ENCODE results near the gene ATF2. TPM values are rescaled to one million over a fixed set of nuclear protein-coding genes. Genes with fewer than 3 reads are reported as not detected.

The ATF2 gene
- total RNA-seq, 4 donors from 2014 or later: 49.3 to 66.8 (median 54.7) TPM

DNA sequence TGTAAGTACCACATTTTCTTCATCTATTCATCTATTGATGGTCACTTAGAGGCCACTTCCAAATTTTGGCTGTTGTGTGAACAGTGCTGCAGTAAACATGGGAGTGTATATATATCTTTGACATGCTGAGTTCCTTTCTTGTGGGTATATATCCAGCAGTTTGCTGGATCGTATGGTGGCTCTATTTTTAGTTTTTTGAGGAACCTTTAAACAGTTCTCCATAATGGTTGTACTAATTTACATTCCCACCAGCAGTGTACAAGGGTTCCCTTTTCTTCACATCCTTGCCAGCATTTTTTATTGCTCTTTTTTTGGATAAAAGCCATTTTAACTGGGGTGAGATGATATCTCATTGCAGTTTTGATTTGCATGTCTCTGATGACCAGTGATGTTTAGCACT lies 20.8 kb upstream of the ATF2 start:
- DNase-seq (ENCODE audit: low spot score) (no peak), ATAC-seq (ENCODE audit: low FRiP score) (no peak)
- TF ChIP-seq CTCF (IDR thresholded peaks at IDR 0.05): no peak

DNA sequence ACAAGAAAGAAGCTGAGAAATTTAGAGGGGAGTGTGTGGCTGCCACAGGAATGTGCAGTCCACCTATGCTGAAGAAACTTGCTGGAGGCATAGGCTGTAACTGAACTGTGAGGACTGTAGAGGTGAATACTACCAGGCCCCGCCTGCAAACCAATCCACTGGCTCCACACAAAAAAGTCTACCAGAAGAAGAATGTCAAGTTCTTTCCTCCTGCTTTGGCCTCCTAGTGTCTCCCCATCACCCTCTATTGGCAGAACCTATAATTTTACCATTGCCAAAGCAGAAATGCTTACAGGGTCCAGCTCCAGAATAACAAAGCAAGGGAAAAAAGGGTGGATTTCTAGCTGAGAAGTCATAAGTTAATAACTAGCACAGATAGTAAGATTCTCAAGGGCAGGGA lies 19.4 kb upstream of the ATF2 start:
- TF ChIP-seq CTCF (IDR thresholded peaks at IDR 0.05): no peak
- DNase-seq (ENCODE audit: low spot score) (no peak), ATAC-seq (ENCODE audit: low FRiP score) (no peak)

DNA sequence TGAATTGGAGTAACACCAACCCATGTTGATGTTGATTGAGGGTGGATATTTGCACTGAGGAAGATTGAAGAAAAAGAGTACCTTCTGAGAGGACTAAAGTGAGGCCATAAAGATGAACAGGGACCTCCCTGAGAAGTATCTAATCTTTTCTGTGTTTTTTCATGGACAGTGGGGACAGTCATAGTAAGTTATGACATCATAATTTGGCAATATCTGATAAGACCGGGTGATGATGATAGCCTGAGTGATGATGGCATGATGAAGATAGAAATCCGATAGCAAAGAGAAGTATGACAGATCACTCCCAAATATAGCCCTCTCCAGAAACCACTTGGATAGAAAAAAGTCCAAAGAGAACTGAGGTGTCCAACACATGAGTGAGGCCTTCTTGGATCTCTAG lies 15.7 kb upstream of the ATF2 start:
- no peak for DNase-seq (ENCODE audit: low spot score)
- no peak for ATAC-seq (ENCODE audit: low FRiP score)
- no peak for TF ChIP-seq CTCF (IDR thresholded peaks at IDR 0.05)

DNA sequence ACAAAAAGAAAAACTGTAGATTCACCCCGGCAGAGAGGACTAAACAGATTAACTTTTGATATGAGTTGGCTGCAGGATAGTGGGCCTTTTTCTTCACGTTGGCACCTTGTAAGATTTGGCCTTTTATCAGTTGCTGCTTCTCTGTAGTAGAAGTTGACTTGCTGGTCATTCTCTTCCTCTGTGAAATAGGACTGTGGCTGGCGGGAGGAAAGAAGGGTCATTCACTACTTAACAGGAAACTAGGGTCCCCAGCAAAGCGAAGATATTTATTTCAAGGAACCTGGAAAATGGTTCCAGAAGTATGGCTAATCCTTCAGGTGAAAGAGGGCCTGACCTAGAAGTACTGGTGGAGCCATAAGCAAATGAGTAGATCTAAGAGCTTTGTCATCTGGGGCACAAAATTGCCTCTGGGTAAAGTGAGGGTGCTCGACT lies 13.9 kb upstream of the ATF2 start:
- TF ChIP-seq CTCF (IDR thresholded peaks at IDR 0.05): no peak
- no peak for ATAC-seq (ENCODE audit: low FRiP score)
- no peak for DNase-seq (ENCODE audit: low spot score)

DNA sequence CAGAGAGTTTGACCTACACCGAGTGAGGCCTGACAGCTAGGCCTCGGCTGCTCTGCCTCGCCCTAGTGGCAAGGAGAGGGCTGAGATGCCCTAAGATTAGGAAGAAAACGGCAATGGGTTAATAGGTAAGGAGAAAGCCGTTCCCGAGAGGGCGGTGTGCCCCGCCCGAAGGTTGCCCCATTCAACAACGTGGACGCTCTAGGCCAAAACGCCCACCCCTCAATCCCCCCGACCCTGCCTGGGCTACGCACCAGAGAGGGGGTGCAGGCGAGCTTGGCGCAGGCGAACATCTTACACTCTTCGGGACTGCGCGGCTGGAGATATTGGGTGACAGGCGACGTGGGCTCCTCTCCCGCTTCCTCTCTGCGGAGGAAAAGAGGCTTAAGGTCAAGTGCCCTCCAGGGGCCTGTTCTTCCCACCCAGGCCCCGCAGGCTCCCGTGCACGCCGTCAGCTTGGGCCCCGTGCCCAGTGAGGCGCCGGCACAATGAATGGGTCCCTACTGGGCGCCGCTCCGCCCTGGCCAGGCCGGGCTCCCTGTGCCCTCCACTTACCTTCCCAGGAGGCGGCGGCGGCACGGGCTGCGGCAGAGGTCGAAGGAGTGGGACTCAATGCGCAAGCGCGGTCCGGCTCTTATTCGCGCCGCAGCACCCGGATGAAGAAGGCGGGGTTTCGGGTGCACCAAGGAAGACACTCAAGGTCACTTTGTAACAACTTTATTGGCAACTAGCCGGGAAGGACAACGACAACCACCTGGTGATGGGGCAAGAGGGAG lies 13.3 kb upstream of the ATF2 start, which contains the start of gene ATP5MC3:
Gene ATP5MC3 (minus strand): TSS at position 607 of the 773 bp plus-strand sequence. CDS start 317 bp downstream, at position 290.
- TF ChIP-seq CTCF (IDR thresholded peaks at IDR 0.05): no peak
- ATAC-seq (ENCODE audit: low FRiP score) (peak; percentile 96), DNase-seq (ENCODE audit: low spot score) (peak; percentile 79)

DNA sequence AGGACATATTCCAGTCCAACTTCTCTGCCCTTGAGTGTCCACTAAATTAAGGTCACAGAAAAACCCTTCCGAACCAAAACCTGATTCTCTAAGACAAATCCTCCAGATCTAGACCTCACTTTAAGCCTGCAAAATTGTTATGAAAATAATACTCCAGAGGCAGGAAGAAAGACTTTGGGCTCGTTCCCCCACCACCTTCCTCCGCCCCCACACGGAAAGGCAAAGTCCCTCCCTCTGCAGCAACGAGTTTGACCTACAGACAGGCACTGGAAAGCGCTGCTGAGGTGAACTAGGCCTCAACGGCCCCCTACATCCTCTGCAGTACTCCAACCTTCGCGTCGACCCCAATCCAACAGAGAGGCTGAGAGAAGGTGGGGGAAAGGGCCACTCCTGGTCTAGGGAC lies 12.7 kb upstream of the ATF2 start:
- DNase-seq (ENCODE audit: low spot score) (peak; percentile 29), ATAC-seq (ENCODE audit: low FRiP score) (peak; percentile 67)
- TF ChIP-seq CTCF (IDR thresholded peaks at IDR 0.05): no peak

- no peak for TF ChIP-seq CTCF (IDR thresholded peaks at IDR 0.05)
- DNase-seq (ENCODE audit: low spot score): no peak
- ATAC-seq (ENCODE audit: low FRiP score): no peak
These were observed 8.6 kb upstream of the ATF2 start for GRCh38 chr2:175176624-175177023.

All from omental fat pad (tissue), 4 donors.